Activated CD4-positive, alpha-beta T cell treated with anti-CD3 and anti-CD28 coated beads, Interleukin-2, amount 50 U/mL, for 16 hours (primary cell): ENCODE data around the gene VSNL1.

ENCODE experiments used
- DNase-seq: peaks from one replicate; pipeline ENCODE4 v3.0.0-alpha.2; 2020

Gene VSNL1

DNA sequence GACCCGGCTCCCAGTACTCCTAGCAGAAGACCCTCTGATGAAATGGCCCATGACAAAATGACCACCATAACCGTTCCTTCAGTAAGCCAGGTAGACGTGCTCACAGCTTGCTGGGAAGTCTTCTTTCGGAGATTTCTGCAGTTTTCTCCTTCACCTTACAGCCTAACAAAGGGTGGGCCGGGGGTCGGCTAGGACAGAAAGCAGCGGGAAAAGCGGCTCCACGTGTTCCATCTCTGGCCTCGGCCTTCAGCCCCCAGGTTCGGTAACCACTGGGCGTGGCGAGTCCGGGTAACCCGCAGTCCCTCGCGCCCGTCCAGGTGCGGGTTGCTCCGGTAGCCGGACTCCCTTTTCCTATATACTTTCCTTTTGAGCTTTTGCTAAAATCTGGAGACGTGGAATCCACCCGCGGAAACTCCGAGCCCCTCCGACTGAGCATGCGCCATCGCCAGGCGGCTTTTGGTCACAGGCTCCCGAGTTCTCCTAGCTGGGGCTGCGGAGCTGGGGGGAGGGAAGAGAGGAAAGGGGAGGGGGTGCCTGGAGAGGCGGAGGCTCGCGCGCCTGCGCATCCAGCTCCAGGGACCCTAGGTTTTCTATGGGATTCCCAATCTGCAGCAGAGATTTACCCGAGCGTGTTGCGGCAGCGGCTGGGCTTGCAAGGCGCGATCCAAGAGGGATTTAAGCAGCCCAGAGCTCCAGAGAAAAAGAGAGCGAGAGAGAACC, at the start of gene VSNL1:
Gene VSNL1 (plus strand): TSS at position 604 of the 720 bp plus-strand sequence. CDS start 51,379 bp downstream, outside the sequence.
- DNase-seq: no peak

- no peak for DNase-seq
These were observed 44.9 kb upstream of the VSNL1 start for GRCh38 chr2:17495590-17495989.

GRCh38 chr2:17497718-17498117, 42.8 kb upstream of the VSNL1 start:
- no peak for DNase-seq

GRCh38 chr2:17506736-17507616, 33.5 kb upstream of the VSNL1 start:
- no peak for DNase-seq

- DNase-seq: no peak
These were observed 24.8 kb upstream of the VSNL1 start for GRCh38 chr2:17515652-17516051.

- no peak for DNase-seq
These were observed 22.9 kb upstream of the VSNL1 start for GRCh38 chr2:17517481-17518211.

DNA sequence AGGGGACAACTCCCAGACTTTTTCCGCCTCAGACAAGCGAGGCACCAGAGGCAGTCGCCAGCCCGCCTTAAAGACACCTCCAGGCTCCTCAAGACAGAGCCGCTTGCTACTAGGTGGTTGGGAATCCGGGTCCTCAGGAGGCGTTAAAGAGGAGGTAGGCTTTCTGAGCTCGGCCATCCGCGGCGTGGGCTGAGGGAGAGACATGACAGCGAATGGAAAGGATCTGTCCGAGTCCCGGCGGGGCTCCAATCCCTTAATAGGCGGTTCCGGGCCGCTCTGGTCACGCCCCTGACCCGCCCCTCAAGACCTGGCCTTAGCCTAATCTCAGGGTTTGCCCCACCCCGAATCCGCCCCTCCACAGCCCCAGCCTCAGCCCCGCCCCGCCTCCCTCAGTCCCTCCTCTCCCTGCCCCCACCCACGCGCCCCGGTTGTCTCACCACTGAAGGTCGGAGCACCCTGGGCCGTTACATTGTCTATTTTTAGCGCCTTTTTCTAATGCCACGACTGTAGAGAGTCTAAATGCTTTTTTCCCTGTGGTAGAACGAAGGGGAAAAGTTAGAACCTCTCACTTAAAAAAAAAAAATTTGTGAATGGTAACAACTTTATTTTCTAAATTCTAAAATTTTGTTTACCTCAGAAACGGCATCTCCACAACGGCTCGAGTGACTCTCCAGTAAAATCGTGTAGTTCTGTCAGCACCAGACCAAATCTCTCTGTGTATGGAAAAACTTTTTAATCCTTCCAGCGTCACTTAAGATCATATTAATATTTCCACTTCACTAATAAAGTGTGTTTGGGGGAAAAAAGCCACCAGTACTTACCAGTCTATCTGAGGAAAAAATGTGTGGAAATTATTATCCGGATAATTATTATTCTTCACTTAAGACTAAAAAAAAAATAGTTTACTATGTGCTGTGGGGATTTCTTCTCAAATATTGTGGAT, 22.0 kb upstream of the VSNL1 start, which contains the start of gene RAD51AP2:
Gene RAD51AP2 (minus strand): TSS at position 229 of the 943 bp plus-strand sequence. CDS start 25 bp downstream, at position 204.
- peak; percentile 23 for DNase-seq

- DNase-seq: no peak
These were observed 21.0 kb upstream of the VSNL1 start for GRCh38 chr2:17519486-17519885.

- no peak for DNase-seq
These were observed 19.7 kb upstream of the VSNL1 start for GRCh38 chr2:17520761-17521160.

DNA sequence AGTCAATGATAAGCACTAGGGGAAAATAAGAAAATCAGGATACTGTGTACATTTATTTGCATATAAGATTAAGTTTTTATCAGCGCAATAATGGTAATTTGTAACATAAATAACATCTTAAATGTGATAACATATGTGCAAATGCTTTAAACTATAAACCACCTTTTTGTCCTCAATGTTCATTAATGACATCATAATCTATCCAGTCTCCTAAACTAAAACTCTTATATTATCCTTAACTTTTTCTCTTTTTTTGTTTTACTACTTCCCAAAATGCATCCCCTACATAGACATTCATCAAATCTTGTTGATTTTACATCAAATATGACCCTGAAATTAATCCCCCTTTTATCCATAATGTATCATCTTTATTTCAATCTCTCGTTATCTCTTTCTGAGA, 18.9 kb upstream of the VSNL1 start:
- DNase-seq: no peak

GRCh38 chr2:17522303-17522702, 18.2 kb upstream of the VSNL1 start:
- no peak for DNase-seq

DNA sequence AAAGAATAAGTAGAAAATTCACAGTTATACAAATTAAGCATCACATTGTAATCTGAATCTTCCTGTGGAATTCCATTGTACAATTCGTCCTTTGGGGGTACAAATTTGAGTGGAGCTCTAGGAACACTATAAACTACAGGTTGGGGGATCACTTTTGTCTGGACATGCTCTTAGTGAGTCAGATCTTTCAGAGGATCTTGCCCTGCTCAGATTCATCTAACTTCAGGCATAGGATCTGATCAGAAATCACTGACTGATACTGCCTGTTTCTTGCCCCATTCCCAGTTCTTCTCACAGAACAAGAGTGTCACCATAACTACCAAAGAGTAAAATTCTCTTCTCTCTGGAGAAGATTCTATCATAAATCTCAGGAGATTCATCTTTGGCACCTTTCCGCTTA, 10.7 kb upstream of the VSNL1 start:
- no peak for DNase-seq

DNA sequence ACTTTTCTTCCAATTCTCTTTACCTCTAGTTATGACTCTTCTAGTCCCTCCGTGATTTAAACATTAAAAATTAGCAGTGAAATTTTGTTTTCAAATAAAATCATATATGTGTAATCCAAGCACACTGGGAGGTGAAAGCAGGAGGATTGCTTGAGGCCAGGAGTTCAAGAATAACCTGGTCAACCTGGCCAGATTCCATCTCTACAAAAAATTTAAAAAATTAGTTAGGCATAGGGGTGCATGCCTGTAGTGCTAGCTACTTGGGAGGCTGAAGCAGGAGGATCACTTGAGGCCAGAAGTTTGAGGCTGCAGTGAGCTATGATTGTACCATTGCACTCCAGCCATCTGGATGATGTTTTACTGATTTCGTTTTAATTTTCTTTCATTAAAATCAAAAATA, 7.0 kb upstream of the VSNL1 start:
- no peak for DNase-seq

GRCh38 chr2:17536416-17536815, 4.1 kb upstream of the VSNL1 start:
- no peak for DNase-seq

DNA sequence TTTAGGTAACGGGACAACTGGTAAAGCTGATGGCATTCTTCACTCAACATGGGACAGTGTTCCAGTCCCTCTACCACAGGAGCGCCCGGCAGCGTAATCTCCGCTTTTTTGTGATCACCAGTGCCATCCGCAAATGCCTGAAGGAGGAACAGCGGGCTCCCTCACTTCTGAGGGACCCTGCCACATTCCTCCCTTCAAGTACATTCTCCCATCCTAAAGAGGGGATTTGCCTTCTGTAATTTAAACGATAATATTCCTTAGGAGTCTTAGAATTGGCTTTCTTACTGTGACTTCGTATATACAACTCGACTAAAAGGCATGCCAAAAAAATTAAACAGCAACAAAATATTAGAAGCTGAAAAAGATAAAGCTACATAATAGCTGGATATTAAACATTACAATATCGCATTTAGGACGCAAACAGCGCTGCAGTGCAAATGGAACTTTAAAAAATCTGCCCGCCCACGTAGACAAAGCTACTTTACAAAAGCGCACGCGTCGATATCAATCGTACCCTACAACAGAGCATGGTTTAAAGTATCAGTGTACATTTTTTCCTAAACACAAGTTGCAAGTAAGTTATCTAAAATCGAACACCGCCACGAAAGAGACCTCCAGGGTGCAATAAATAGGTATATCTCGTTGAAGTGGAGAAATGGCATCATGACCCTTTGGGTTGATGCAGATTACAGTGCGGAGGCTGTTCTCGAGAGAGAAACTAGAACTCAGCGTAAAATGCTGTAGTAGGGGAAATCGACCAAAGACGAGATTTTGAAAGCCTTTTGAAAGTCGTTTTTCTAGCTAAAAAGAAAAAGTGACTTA, 2.3 kb upstream of the VSNL1 start:
- no peak for DNase-seq

DNA sequence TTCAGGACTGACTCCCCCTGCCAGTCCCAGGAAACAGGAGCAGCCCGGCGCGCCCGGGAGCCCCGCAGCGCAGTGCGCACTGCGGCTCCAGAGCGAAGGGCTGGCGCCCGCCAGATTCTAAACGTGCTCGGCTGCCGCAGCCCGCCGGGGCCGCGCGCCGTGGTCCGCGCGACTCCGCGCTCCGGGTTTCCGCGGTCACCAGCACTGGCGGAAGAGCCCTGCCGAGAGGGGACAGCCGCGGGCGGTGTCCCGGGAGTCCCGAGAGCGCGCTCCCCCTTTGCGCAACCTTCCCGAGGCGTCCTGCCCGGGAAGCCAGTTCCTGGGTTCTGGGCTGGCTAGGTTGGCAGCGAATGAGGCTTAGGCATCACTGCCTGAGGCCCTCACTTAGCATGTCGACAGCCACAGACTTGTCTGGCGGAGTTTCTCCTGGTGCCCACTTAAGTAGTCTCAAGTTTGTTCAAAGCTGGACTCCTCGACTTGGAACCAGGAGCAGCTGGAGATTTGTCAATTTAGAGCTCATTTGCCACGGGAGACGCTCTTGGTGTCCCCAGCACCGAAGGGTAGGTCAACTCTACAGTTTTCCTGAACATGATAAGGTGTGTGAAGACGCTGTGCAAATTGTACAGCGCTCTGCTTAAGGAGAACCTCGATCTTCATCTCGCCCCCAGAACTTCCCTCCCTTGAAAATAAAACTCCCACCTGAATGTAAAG, 1.5 kb upstream of the VSNL1 start:
- no peak for DNase-seq

DNA sequence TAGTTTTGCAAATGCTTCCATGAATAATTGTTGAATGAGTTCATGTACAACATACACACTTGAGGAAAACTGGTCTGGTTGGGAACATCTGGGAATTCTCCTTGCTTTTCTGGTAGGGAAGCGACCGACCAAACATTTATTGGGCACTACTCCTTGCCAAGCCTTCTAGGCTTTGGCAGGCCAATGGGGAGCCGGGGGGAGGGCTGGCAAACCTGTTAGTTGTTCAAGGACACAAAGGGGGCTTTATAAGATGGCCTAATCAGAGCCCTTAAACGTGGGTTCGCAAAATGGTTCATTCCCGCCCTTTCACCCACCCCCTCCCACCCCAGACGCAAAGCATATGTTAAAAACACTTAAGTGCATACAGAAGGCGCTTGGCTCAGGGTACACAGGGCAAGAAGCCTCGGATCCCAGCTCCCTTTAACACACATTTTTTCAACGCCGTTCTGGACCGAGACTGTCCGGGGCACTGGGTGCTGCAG, 844 bp upstream of the VSNL1 start:
- no peak for DNase-seq

GRCh38 chr2:17540813-17541530, 476 bp downstream of the VSNL1 start:
- DNase-seq: no peak

GRCh38 chr2:17541531-17541950, 1.0 kb downstream of the VSNL1 start:
- DNase-seq: no peak

DNA sequence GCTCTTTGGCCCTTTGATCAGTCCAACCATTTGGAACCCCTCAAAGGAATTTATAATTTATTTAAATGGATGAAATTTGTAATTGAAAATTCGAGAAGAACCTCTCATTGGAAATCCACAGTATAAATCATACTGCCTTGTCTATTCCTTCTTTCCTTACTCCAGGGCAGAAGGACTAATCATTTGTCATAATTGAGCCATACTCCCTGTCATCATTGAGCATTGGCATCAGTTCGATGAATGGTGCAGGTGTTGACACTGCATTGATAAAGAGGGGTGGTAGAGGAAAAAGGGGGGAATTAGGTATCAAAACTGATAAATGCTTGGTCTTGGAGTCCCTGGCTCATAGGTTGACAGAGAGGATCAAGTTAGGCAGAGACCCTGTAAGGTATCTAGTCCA, 2.0 kb downstream of the VSNL1 start:
- DNase-seq: no peak
